NCI-H1436 treated with DMSO at 0.1 percent for 48 hours (cell line): ENCODE results near the gene CARD9.

Source experiments
- DNase-seq: peaks from one replicate; lab custom pipeline; 2025; lab: John Stamatoyannopoulos, UW

Gene CARD9

GRCh38 chr9:136335296-136336155 lies 37.9 kb downstream of the CARD9 start:
- DNase-seq = no peak

DNA sequence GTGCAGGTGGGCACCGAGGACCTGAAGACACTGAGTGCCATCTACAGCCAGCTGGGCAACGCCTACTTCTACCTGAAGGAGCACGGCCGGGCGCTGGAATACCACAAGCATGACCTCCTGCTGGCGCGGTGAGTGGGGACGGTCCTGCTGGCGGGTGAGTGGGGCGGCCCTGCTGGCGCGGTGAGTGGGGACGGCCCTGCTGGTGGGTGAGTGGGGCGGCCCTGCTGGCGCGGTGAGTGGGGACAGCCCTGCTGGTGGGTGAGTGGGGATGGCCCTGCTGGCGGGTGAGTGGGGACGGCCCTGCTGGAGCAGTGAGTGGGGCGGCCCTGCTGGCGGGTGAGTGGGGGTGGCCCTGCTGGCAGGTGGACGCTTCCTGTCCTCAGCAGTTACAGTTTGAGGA lies 38.9 kb downstream of the CARD9 start:
- no peak for DNase-seq

GRCh38 chr9:136333486-136333885 lies 40.0 kb downstream of the CARD9 start:
- DNase-seq = no peak

DNA sequence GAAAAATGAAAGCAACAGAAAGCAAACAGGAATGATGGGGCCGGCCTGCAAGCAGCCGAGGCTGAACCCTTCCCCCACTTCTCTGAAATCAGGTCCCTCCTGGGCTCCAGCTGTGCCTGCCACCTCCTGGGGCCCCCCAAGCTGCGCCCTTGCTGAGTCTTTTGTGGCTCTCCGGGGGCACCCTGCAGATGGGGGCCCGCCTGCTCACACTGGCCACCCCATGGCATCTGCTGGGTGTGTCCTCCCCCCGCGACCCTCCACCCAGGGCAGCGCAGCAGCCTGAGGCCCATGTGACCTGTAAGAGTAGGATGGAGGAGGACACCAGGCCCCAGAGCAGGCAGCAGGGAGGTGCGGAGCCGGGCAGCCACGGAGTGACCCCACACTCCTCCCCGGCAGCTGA lies 40.4 kb downstream of the CARD9 start:
- no peak for DNase-seq

DNA sequence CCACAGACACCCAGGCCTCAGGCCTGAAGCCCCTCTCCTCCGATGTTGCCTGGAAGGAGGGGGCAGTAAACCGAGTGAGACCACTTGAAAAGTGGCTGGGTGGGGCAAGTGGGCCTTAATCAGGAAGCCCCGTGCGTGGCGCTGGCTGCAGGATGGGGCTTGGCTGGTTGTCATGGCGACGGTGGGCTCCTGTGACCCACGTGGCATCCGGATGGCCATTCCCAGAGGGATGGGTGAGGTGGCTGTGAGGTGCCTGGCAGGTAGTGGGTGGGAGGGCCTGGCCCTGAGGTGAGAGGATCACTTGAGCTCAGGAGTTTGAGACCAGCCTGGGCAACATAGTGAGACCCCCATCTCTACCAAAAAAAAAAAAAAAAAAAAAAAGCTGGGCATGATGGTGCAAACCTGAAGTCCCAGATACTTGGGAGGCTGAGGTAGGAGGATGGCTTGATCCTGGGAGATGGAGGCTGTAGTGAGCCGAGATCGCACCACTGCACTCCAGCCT lies 40.9 kb downstream of the CARD9 start:
- no peak for DNase-seq

DNA sequence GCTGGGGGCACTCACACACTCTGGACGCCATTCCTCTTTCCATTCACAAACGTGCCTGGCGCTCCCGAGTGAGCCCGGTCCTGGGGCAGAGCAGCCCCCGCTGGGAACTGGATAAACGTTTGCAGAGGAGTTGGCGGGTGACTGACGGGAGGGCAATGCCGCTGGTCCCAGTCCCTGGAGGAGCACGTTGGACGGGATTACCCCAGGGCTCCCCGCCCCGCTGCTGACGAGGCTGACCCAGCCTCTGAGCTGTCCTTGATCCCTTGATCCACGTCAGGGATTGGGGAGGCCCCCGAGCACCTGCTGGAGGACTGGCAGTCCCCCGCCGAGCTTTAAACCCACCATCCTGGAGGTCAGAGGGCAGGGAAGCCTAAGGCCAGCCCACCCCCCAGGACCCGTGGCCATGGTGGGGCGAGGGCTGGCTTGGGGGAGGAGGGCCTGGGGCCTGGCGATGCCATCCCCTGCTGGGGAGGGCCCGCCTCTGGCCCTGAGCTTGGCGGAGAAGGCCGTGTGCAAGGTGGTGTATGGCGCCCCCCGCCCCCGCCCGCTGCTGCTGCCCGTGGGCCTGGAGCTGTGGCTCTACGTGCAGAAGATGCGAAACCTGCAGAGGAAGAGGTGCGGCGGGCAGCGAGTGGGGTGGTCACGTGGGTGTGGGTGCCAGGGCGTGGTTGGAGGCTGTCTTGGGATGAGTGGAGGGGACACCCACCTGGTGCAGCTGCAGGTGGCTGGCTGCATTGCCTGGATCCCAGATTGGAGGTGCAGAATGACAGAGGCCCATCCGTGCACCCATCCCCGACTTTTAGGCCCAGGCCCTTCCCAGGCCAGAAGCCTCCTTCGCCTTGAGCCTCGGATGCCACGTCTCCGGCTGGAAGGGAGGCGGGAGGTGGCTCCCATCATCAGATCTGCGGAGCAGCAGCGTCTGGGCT lies 41.6 kb downstream of the CARD9 start:
- no peak for DNase-seq

GRCh38 chr9:136331030-136331429 lies 42.4 kb downstream of the CARD9 start:
- no peak for DNase-seq

GRCh38 chr9:136330406-136330990 lies 43.0 kb downstream of the CARD9 start:
- DNase-seq = no peak

GRCh38 chr9:136329636-136330405 lies 43.6 kb downstream of the CARD9 start:
- no peak for DNase-seq

- no peak for DNase-seq
These were observed 44.2 kb downstream of the CARD9 start for GRCh38 chr9:136329211-136329627.

- no peak for DNase-seq
These were observed 44.8 kb downstream of the CARD9 start for GRCh38 chr9:136328622-136329041.

GRCh38 chr9:136328011-136328621 lies 45.4 kb downstream of the CARD9 start:
- DNase-seq = no peak

- no peak for DNase-seq
These were observed 46.0 kb downstream of the CARD9 start, which contains the start of gene GPSM1 for GRCh38 chr9:136327304-136327974. GPSM1 (plus strand) TSS chr9:136327539; CDS start chr9:136327696, 157 bp downstream.

- DNase-seq = no peak
These were observed 46.6 kb downstream of the CARD9 start for GRCh38 chr9:136326761-136327303.

- DNase-seq = no peak
These were observed 47.3 kb downstream of the CARD9 start for GRCh38 chr9:136326061-136326760.

GRCh38 chr9:136325358-136325757 lies 48.1 kb downstream of the CARD9 start:
- DNase-seq = no peak

DNA sequence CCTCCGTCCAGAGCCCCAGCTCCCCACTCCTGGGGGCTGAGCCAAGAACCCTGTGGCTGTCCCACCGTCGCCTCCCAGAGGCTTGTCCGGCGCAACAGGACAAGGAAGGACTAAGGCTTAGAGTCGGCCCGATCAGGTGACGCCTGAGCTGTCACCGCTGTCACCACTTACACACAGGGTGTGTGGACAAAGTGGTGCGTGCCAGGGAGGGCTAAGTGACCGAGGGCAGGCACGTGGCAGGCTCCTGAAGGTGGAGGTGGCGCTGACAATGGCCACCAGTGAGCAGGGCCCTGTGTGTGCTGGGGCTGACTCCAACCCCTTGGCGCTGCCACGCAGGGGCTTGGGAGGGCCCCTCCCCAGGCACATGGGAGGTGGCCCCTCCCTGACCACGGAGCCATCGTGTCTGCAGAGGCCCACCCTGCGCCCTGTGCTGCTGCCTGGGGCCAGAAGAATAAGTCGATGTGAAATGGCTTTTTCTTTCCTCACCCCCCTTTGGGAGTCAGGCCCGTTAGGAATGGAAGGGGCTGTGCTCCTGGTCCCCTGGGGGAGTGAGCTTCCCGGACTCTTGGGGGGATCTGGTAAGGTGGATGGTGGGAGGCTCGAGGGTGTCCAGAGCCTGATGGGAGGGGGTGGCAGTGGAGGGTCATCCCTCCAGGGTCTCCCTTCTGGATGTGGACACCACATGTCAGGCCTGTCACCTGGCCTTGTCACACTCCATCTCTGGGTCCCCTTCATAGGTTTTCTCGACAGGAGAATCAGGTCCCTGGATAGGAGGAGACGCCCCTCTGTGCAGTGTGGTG lies 48.8 kb downstream of the CARD9 start:
- DNase-seq = no peak

GRCh38 chr9:136323371-136323789 lies 50.1 kb downstream of the CARD9 start:
- no peak for DNase-seq
